Measurements from ENCODE around the gene GLDN. TPM values are rescaled to one million over a fixed set of nuclear protein-coding genes. Genes with fewer than 3 reads are reported as not detected.

Gene GLDN
- total and polyA plus RNA-seq, 7 donors: 0.07 to 1.7 (median 1.1) TPM

Other genes starting within 250 kb of the GLDN start
- gene TNFAIP8L3, start 246.7 kb upstream of the GLDN start, total RNA-seq: 10 to 100 TPM in 1 of 4 donors, 1 to 10 TPM in 1, under 1 TPM in 2; 0.61 to 14.1 (median 1.6) TPM
- gene TNFAIP8L3, start 246.7 kb upstream of the GLDN start, polyA plus RNA-seq: 10 to 100 TPM in 1 of 3 donors, under 1 TPM in 2; 0.52 to 47.3 (median 0.77) TPM
- gene CYP19A1, start 3.1 kb upstream of the GLDN start, total RNA-seq: under 1 TPM; 0.21 to 0.71 (median 0.27) TPM
- 1 to 10 TPM in 1 of 3 donors, under 1 TPM in 2; 0.10 to 4.7 (median 0.21) TPM for gene CYP19A1, start 3.1 kb upstream of the GLDN start, polyA plus RNA-seq

Data from psoas muscle (tissue), 7 donors.